ENCODE measurements around the gene B4GAT1. TPM values are rescaled to one million over a fixed set of nuclear protein-coding genes. Genes with fewer than 3 reads are reported as not detected.
A peak's percentile ranks its signal among the peaks of the same experiment; 100 is the strongest.

Gene B4GAT1
- polyA plus RNA-seq, 1 donor from 2014 or later, result 162 TPM

DNA sequence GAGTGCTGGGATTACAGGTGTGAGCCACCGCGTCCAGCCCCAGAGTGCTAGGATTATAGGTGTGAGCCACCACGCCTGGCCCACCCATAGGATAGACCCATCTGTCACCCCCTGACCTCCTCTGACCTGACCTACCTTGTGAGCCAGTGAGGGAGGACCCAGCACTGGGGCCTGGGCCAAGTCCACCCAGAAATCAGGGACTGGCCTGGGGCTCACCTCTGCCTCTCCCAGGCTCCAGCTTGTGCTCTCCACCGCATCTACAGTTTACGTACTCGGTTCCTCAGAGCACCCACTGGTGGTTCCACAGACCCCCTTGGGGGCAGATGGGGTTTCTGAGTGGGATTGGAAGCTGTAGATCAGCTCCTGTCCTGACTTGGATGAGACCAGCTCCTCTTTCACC is 17.7 kb upstream of the B4GAT1 start:
- Histone ChIP-seq H3K79me2 (replicated peaks; ENCODE audit: insufficient read depth, low read length) (no peaks in the 10 kb centered on the region), H3K9me3 (ENCODE audit: low read length) (no peaks in the 10 kb centered on the region), H3K27ac (ENCODE audit: low read length) (no peak overlapping the region), H3K9me2 (ENCODE audit: insufficient read depth, low read length) (no peaks in the 10 kb centered on the region), H2AFZ (ENCODE audit: low read depth, low read length) (no peak overlapping the region), H3K9ac (ENCODE audit: low read length) (no peak overlapping the region), H3K36me3 (ENCODE audit: insufficient read depth, low read length) (no peaks in the 10 kb centered on the region), H3K27me3 (ENCODE audit: insufficient read depth, low read depth, low read length) (no peaks in the 10 kb centered on the region), H3K4me2 (ENCODE audit: low read length) (no peak overlapping the region), H3F3A (ENCODE audit: insufficient read depth, low read length, poor library complexity, severe bottlenecking) (no peaks in the 10 kb centered on the region), H4K20me1 (ENCODE audit: insufficient read depth) (no peaks in the 10 kb centered on the region), H3K4me3 (ENCODE audit: low read length) (no peak overlapping the region)
- TF ChIP-seq REST (IDR thresholded peaks at IDR 0.05; ENCODE audit: borderline replicate concordance) (no peak), TAF1 (IDR thresholded peaks at IDR 0.05; ENCODE audit: low read depth) (no peak), RAD21 (conservative IDR thresholded peaks at IDR 0.05) (no peak), EP300 (conservative IDR thresholded peaks at IDR 0.05; ENCODE audit: poor library complexity, severe bottlenecking) (no peak), POLR2AphosphoS5 (IDR thresholded peaks at IDR 0.05) (no peak), CTCF (IDR thresholded peaks at IDR 0.05; ENCODE audit: poor library complexity, severe bottlenecking) (no peak), SMC3 (conservative IDR thresholded peaks at IDR 0.05; ENCODE audit: poor library complexity) (no peak), MXI1 (conservative IDR thresholded peaks at IDR 0.05; ENCODE audit: poor library complexity, severe bottlenecking) (no peak), EZH2 (IDR thresholded peaks at IDR 0.05; ENCODE audit: borderline replicate concordance, insufficient read depth, low read length, poor library complexity, severe bottlenecking) (no peak)

GRCh38 chr11:66363805-66364535 is 16.5 kb upstream of the B4GAT1 start:
- no peaks in the 10 kb centered on the region for H3F3A ChIP-seq (ENCODE audit: insufficient read depth, low read length, poor library complexity, severe bottlenecking)
- H3K27me3 ChIP-seq (ENCODE audit: insufficient read depth, low read depth, low read length), result no peaks in the 10 kb centered on the region
- H3K27ac ChIP-seq (ENCODE audit: low read length), result no peak overlapping the region
- no peak overlapping the region for H3K9ac ChIP-seq (ENCODE audit: low read length)
- H3K4me3 ChIP-seq (ENCODE audit: low read length), result no peak overlapping the region
- no peaks in the 10 kb centered on the region for H3K9me2 ChIP-seq (ENCODE audit: insufficient read depth, low read length)
- no peak for TF ChIP-seq TAF1 (IDR thresholded peaks at IDR 0.05; ENCODE audit: low read depth)
- TF ChIP-seq CTCF (IDR thresholded peaks at IDR 0.05; ENCODE audit: poor library complexity, severe bottlenecking), result peak; percentile 40
- no peak for TF ChIP-seq EZH2 (IDR thresholded peaks at IDR 0.05; ENCODE audit: borderline replicate concordance, insufficient read depth, low read length, poor library complexity, severe bottlenecking)
- TF ChIP-seq RAD21 (conservative IDR thresholded peaks at IDR 0.05), result no peak
- H2AFZ ChIP-seq (ENCODE audit: low read depth, low read length), result no peak overlapping the region
- no peaks in the 10 kb centered on the region for H3K9me3 ChIP-seq (ENCODE audit: low read length)
- H3K36me3 ChIP-seq (ENCODE audit: insufficient read depth, low read length), result no peaks in the 10 kb centered on the region
- no peaks in the 10 kb centered on the region for H4K20me1 ChIP-seq (ENCODE audit: insufficient read depth)
- H3K79me2 ChIP-seq (replicated peaks; ENCODE audit: insufficient read depth, low read length), result no peaks in the 10 kb centered on the region
- H3K4me2 ChIP-seq (ENCODE audit: low read length), result no peak overlapping the region

Measured in neural cell (in vitro differentiated cells).